GM21717 (cell line): ENCODE results near the gene DLX2.

Source experiments
- ATAC-seq: cut with Tn5 transposase; IDR thresholded peaks from one replicate; pipeline ENCODE4 v1.9.1; 2021; ENCODE audit warnings: mild to moderate bottlenecking, moderate library complexity; ENCODE audit not compliant: unreplicated experiment

The DLX2 gene

GRCh38 chr2:172056293-172056692, 46.4 kb downstream of the DLX2 start:
- ATAC-seq: no peak

- ATAC-seq: no peak
Observed at GRCh38 chr2:172053486-172053885, 49.2 kb downstream of the DLX2 start.

- no peak for ATAC-seq
Observed at GRCh38 chr2:172052000-172052983, 50.4 kb downstream of the DLX2 start.

- ATAC-seq: no peak
Observed at GRCh38 chr2:172050479-172051125, 52.1 kb downstream of the DLX2 start.

DNA sequence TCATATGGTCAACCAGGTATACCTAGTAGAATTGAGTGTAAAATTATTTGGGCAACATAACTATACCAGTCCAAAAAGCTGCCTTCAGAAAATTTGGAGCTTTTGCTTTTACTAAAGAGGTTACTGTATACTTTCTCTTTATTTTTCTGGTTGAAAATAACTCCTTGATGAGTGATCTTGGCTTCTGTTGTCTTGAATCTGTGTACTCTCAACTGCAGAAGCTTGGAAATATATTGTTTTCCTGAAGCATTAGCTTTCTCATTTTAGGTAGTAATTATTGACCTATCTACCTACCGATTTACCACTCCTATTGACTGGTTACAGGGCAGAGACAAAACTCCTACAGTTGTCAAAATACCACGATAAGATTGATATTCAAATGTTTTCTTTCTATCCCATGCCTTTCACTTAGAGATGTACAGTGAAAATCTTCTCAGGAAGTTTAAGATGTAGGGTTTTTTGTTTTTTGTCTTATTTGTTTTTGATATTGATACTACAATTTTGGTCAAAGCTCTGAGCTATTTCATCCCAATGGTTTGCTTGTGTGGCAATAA, 53.1 kb downstream of the DLX2 start:
- no peak for ATAC-seq
